CD4-positive, alpha-beta T cell treated with Interleukin-21 for 1 hour (primary cell): ENCODE results near the gene MAP3K4.

Source experiments
- DNase-seq: peaks from one replicate; pipeline ENCODE4 v3.0.0-alpha.2; 2020

Gene MAP3K4

GRCh38 chr6:161041274-161041673, 49.7 kb downstream of the MAP3K4 start:
- no peak for DNase-seq

GRCh38 chr6:161044335-161044734, 52.8 kb downstream of the MAP3K4 start:
- no peak for DNase-seq

GRCh38 chr6:161048641-161049040, 57.1 kb downstream of the MAP3K4 start:
- DNase-seq, result no peak

GRCh38 chr6:161050134-161050765, 58.7 kb downstream of the MAP3K4 start:
- no peak for DNase-seq

- no peak for DNase-seq
Observed at GRCh38 chr6:161053103-161053502, 61.5 kb downstream of the MAP3K4 start.

GRCh38 chr6:161054876-161055275, 63.3 kb downstream of the MAP3K4 start:
- DNase-seq, result no peak

GRCh38 chr6:161056451-161056850, 64.9 kb downstream of the MAP3K4 start:
- DNase-seq, result no peak

GRCh38 chr6:161057103-161058091, 65.8 kb downstream of the MAP3K4 start:
- DNase-seq, result no peak

- DNase-seq, result no peak
Observed at GRCh38 chr6:161058741-161059140, 67.2 kb downstream of the MAP3K4 start.

- DNase-seq, result no peak
Observed at GRCh38 chr6:161061576-161061975, 70.0 kb downstream of the MAP3K4 start.

GRCh38 chr6:161064915-161065314, 73.3 kb downstream of the MAP3K4 start:
- DNase-seq, result no peak

- no peak for DNase-seq
Observed at GRCh38 chr6:161066511-161066910, 74.9 kb downstream of the MAP3K4 start.

- no peak for DNase-seq
Observed at GRCh38 chr6:161067749-161068148, 76.2 kb downstream of the MAP3K4 start.

GRCh38 chr6:161068321-161068741, 76.8 kb downstream of the MAP3K4 start:
- no peak for DNase-seq

GRCh38 chr6:161073930-161074329, 82.4 kb downstream of the MAP3K4 start:
- DNase-seq, result no peak

GRCh38 chr6:161074496-161075121, 83.0 kb downstream of the MAP3K4 start:
- no peak for DNase-seq

GRCh38 chr6:161076181-161076677, 84.7 kb downstream of the MAP3K4 start:
- peak; percentile 82 for DNase-seq

GRCh38 chr6:161079566-161080262, 88.1 kb downstream of the MAP3K4 start:
- peak; percentile 44 for DNase-seq

- peak; percentile 42 for DNase-seq
Observed at GRCh38 chr6:161080263-161080970, 88.8 kb downstream of the MAP3K4 start.

GRCh38 chr6:161082215-161082614, 90.6 kb downstream of the MAP3K4 start:
- DNase-seq, result no peak

GRCh38 chr6:161085246-161085645, 93.7 kb downstream of the MAP3K4 start:
- DNase-seq, result no peak
